ENCODE measurements around the gene BTBD2. TPM values are rescaled to one million over a fixed set of nuclear protein-coding genes. Genes with fewer than 3 reads are reported as not detected.

Gene BTBD2
- polyA plus RNA-seq = 10 to 100 TPM; 40.0 to 48.9 TPM

DNA sequence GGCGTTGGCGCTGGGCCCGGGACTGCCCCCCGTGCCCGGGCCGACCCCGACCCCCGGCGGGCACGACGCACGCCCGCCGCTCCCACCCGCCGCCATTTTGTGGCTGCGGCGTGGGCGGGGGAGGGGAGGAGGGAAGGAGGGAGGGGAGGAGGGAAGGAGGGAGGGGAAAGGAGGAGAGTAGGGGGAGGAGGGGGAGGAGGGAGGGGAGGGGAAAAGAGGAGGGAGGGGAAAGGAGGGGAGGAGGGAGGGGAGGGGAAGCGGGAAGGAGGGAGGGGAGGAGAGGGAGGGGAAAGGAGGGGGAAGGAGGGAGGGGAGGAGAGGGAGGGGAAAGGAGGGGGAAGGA lies at the start of gene BTBD2:
Gene BTBD2, minus strand, starts transcription at position 107 of the 343 bp plus-strand sequence. Its CDS starts 11 bp downstream, at position 96.
- Histone ChIP-seq H3K27ac (ENCODE audit: low read depth in 2 of 2, low read length in 1 of 2) (peak within 1 kb of the TSS; percentile 55 to 79), H3K9me3 (ENCODE audit: control insufficient read depth in 2 of 2, insufficient read depth in 1 of 2, low read depth in 1 of 2, low read length in 1 of 2) (no peaks in the 10 kb centered on the region), H3K4me3 (ENCODE audit: low read depth in 1 of 2, low read length in 2 of 2) (peak within 1 kb of the TSS; percentile 76 to 79), H3K4me1 (ENCODE audit: control insufficient read depth in 2 of 2, insufficient read depth in 2 of 2, low read length in 1 of 2) (peaks cover 0 to 2% of the 10 kb centered on the region in 2 donors), H3K36me3 (ENCODE audit: control insufficient read depth in 2 of 2, insufficient read depth in 2 of 2, low read length in 1 of 2) (peaks cover 0 to 13% of the 10 kb centered on the region in 2 donors), H3K27me3 (ENCODE audit: control insufficient read depth in 1 of 2, insufficient read depth in 2 of 2, low read length in 2 of 2) (no peaks in the 10 kb centered on the region)
- WGBS, 2 donors = 1% methylated on average over 15 to 20 of the region's 20 CpGs

- no peaks in the 10 kb centered on the region for H3K9me3 ChIP-seq (ENCODE audit: control insufficient read depth in 2 of 2, insufficient read depth in 1 of 2, low read depth in 1 of 2, low read length in 1 of 2)
- H3K27ac ChIP-seq (ENCODE audit: low read depth in 2 of 2, low read length in 1 of 2) = peak overlapping the region; percentile 48 to 52
- H3K4me1 ChIP-seq (ENCODE audit: control insufficient read depth in 2 of 2, insufficient read depth in 2 of 2, low read length in 1 of 2) = peaks cover 3 to 11% of the 10 kb centered on the region in 2 donors
- no peak overlapping the region for H3K4me3 ChIP-seq (ENCODE audit: low read depth in 1 of 2, low read length in 2 of 2)
- H3K27me3 ChIP-seq (ENCODE audit: control insufficient read depth in 1 of 2, insufficient read depth in 2 of 2, low read length in 2 of 2) = no peaks in the 10 kb centered on the region
- 69 to 75% methylated on average over 38 of the region's 38 CpGs for WGBS, 2 donors
- H3K36me3 ChIP-seq (ENCODE audit: control insufficient read depth in 2 of 2, insufficient read depth in 2 of 2, low read length in 1 of 2) = no peaks in the 10 kb centered on the region
These were observed 49.4 kb upstream of the BTBD2 start for GRCh38 chr19:2064788-2065524.

- H3K4me3 ChIP-seq (ENCODE audit: low read depth in 1 of 2, low read length in 2 of 2) = no peak overlapping the region
- H3K4me1 ChIP-seq (ENCODE audit: control insufficient read depth in 2 of 2, insufficient read depth in 2 of 2, low read length in 1 of 2) = peaks cover 5 to 17% of the 10 kb centered on the region in 2 donors
- H3K27me3 ChIP-seq (ENCODE audit: control insufficient read depth in 1 of 2, insufficient read depth in 2 of 2, low read length in 2 of 2) = no peaks in the 10 kb centered on the region
- H3K9me3 ChIP-seq (ENCODE audit: control insufficient read depth in 2 of 2, insufficient read depth in 1 of 2, low read depth in 1 of 2, low read length in 1 of 2) = no peaks in the 10 kb centered on the region
- 66 to 67% methylated on average over 12 to 13 of the region's 13 CpGs for WGBS, 2 donors
- peak overlapping the region; percentile 48 to 52 for H3K27ac ChIP-seq (ENCODE audit: low read depth in 2 of 2, low read length in 1 of 2)
- H3K36me3 ChIP-seq (ENCODE audit: control insufficient read depth in 2 of 2, insufficient read depth in 2 of 2, low read length in 1 of 2) = no peaks in the 10 kb centered on the region
These were observed 48.9 kb upstream of the BTBD2 start for GRCh38 chr19:2064395-2064787.

DNA sequence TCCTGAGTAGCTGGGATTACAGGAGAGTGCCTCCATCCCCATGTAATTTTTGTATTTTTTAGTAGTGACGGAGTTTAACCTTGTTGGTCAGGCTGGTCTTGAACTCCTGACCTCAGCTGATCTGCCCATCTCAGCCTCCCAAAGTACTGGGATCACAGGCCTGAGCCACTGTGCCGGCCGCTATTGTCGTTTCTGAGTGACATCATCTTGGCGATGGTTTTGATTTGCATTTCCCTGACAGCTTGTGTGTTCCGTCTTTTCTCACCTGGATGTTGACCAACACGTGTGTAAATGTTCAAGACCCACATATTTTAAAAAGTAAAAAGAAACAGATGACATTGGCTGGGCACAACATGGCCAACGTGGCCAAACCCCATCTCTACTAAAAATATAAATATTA lies 48.3 kb upstream of the BTBD2 start:
- Histone ChIP-seq H3K4me1 (ENCODE audit: control insufficient read depth in 2 of 2, insufficient read depth in 2 of 2, low read length in 1 of 2) (peaks cover 7 to 22% of the 10 kb centered on the region in 2 donors), H3K9me3 (ENCODE audit: control insufficient read depth in 2 of 2, insufficient read depth in 1 of 2, low read depth in 1 of 2, low read length in 1 of 2) (no peaks in the 10 kb centered on the region), H3K4me3 (ENCODE audit: low read depth in 1 of 2, low read length in 2 of 2) (no peak overlapping the region), H3K27ac (ENCODE audit: low read depth in 2 of 2, low read length in 1 of 2) (no peak overlapping the region), H3K36me3 (ENCODE audit: control insufficient read depth in 2 of 2, insufficient read depth in 2 of 2, low read length in 1 of 2) (no peaks in the 10 kb centered on the region), H3K27me3 (ENCODE audit: control insufficient read depth in 1 of 2, insufficient read depth in 2 of 2, low read length in 2 of 2) (no peaks in the 10 kb centered on the region)
- 81 to 84% methylated on average over 8 of the region's 8 CpGs for WGBS, 2 donors

GRCh38 chr19:2062770-2063169 lies 47.3 kb upstream of the BTBD2 start:
- peaks cover 11 to 31% of the 10 kb centered on the region in 2 donors for H3K4me1 ChIP-seq (ENCODE audit: control insufficient read depth in 2 of 2, insufficient read depth in 2 of 2, low read length in 1 of 2)
- no peak overlapping the region for H3K27ac ChIP-seq (ENCODE audit: low read depth in 2 of 2, low read length in 1 of 2)

DNA sequence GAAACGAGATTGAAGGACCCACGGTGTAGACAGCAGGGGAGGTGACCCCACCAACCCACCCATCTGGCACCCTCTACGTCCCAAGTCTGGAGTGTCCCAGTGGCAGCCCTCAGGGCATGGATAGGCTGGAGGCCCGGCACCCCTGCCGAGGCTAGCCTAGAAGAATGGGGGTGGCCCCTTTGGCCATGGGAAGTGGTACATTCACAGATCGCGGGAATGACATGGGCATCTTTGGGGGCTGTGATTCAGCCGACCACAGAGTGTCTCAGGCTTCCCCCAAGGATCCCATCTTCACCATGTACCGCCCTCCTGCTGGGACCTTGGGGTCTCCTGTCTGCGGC lies 46.8 kb upstream of the BTBD2 start:
- Histone ChIP-seq H3K27ac (ENCODE audit: low read depth in 2 of 2, low read length in 1 of 2) (peak overlapping the region in 1 of 2 donors; percentile 93), H3K4me1 (ENCODE audit: control insufficient read depth in 2 of 2, insufficient read depth in 2 of 2, low read length in 1 of 2) (peaks cover 12 to 35% of the 10 kb centered on the region in 2 donors), H3K4me3 (ENCODE audit: low read depth in 1 of 2, low read length in 2 of 2) (peak overlapping the region in 1 of 2 donors; percentile 72), H3K27me3 (ENCODE audit: control insufficient read depth in 1 of 2, insufficient read depth in 2 of 2, low read length in 2 of 2) (no peaks in the 10 kb centered on the region), H3K9me3 (ENCODE audit: control insufficient read depth in 2 of 2, insufficient read depth in 1 of 2, low read depth in 1 of 2, low read length in 1 of 2) (no peaks in the 10 kb centered on the region), H3K36me3 (ENCODE audit: control insufficient read depth in 2 of 2, insufficient read depth in 2 of 2, low read length in 1 of 2) (no peaks in the 10 kb centered on the region)
- WGBS, 2 donors = 58 to 61% methylated on average over 10 of the region's 10 CpGs

More at GRCh38 chr19:2062770-2063169, 47.3 kb upstream of the BTBD2 start:
- no peak overlapping the region for H3K4me3 ChIP-seq (ENCODE audit: low read depth in 1 of 2, low read length in 2 of 2)
- no peaks in the 10 kb centered on the region for H3K36me3 ChIP-seq (ENCODE audit: control insufficient read depth in 2 of 2, insufficient read depth in 2 of 2, low read length in 1 of 2)
- no peaks in the 10 kb centered on the region for H3K27me3 ChIP-seq (ENCODE audit: control insufficient read depth in 1 of 2, insufficient read depth in 2 of 2, low read length in 2 of 2)
- WGBS, 2 donors = 88 to 92% methylated on average over 9 of the region's 9 CpGs
- H3K9me3 ChIP-seq (ENCODE audit: control insufficient read depth in 2 of 2, insufficient read depth in 1 of 2, low read depth in 1 of 2, low read length in 1 of 2) = no peaks in the 10 kb centered on the region

DNA sequence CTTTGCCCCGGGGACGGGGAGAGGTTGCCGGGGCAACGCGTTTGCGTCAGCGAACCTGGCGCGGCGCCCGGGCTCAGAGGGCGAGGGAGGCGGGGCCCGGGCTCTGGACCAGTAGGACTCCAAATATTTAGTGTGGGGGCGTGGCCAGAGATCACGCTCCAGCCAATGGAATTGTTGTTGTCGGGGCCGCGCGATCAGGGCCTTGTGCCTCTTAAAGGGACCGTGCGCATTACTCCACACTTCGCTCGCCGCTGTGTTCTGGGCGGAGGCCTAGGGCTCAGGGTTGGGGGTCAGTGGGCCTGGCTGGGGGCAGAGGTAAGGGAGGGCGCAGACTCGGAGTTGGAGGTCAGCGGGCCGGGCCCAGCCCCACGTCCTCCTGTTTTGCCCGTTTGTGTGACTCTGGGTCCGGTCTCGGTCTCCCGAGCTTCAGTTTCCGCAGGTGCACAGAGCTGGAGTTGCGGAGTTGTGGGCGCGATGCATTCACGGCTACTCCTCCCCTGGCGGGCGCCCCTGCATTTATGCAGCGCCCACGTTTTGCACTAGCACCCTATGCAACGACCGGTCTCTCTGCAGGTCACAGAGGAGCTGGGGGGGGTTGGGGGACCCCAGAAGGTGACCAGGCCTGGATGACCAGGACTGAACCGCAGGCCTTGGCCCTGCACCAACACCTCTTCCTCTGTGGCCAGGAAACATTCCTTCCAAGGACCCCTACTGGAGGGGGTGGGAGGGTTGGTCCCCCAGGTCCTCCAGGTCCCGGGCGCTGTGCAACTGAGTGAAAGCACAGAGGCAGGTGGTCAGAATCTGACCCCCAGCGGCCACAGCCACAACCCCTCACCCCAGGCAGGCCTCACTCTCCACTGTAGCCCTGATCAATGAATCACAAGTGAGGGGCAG lies 46.2 kb upstream of the BTBD2 start:
- H3K36me3 ChIP-seq (ENCODE audit: control insufficient read depth in 2 of 2, insufficient read depth in 2 of 2, low read length in 1 of 2) = no peaks in the 10 kb centered on the region
- H3K4me3 ChIP-seq (ENCODE audit: low read depth in 1 of 2, low read length in 2 of 2) = peak overlapping the region; percentile 68 to 72
- no peaks in the 10 kb centered on the region for H3K27me3 ChIP-seq (ENCODE audit: control insufficient read depth in 1 of 2, insufficient read depth in 2 of 2, low read length in 2 of 2)
- peaks cover 14 to 38% of the 10 kb centered on the region in 2 donors for H3K4me1 ChIP-seq (ENCODE audit: control insufficient read depth in 2 of 2, insufficient read depth in 2 of 2, low read length in 1 of 2)
- H3K27ac ChIP-seq (ENCODE audit: low read depth in 2 of 2, low read length in 1 of 2) = peak overlapping the region; percentile 99 to 100
- 3 to 4% methylated on average over 49 to 50 of the region's 50 CpGs for WGBS, 2 donors
- no peaks in the 10 kb centered on the region for H3K9me3 ChIP-seq (ENCODE audit: control insufficient read depth in 2 of 2, insufficient read depth in 1 of 2, low read depth in 1 of 2, low read length in 1 of 2)

DNA sequence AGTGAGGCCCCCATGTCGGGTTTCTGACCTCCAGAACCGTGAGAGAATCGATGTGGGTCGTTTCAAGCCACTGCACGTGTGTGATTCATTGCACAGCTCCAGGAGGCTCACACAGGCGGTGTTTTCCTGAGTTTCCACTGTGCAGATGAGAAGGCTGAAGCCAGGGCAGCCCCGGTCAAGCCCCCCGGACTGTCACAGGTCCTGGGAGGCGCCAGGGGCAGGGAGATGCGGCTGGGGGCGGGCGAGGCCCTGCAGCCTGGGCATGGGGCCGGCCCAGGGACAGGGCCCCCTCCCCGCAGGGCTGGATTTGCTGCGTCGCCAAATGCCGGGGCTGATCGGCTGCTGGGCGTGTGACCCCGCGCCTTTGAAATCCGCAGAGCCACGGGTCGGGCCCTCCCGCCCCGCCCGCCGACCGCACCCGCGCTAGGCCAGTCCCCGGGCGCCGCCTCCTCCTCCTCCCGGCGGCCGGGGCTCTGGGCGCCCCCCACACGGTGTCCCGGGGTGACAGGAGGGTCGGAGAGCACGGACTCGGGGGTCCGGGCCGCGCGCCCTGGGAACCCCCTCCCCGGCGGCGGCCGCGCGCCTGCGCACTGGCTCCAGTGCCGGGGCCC lies 45.5 kb upstream of the BTBD2 start:
- Histone ChIP-seq H3K27me3 (ENCODE audit: control insufficient read depth in 1 of 2, insufficient read depth in 2 of 2, low read length in 2 of 2) (no peaks in the 10 kb centered on the region), H3K9me3 (ENCODE audit: control insufficient read depth in 2 of 2, insufficient read depth in 1 of 2, low read depth in 1 of 2, low read length in 1 of 2) (no peaks in the 10 kb centered on the region), H3K36me3 (ENCODE audit: control insufficient read depth in 2 of 2, insufficient read depth in 2 of 2, low read length in 1 of 2) (no peaks in the 10 kb centered on the region), H3K27ac (ENCODE audit: low read depth in 2 of 2, low read length in 1 of 2) (peak overlapping the region; percentile 99 to 100), H3K4me3 (ENCODE audit: low read depth in 1 of 2, low read length in 2 of 2) (peak overlapping the region; percentile 66 to 68), H3K4me1 (ENCODE audit: control insufficient read depth in 2 of 2, insufficient read depth in 2 of 2, low read length in 1 of 2) (peaks cover 15 to 43% of the 10 kb centered on the region in 2 donors)
- WGBS, 2 donors = 0% methylated on average over 32 to 55 of the region's 55 CpGs

GRCh38 chr19:2059422-2060201 lies 44.1 kb upstream of the BTBD2 start:
- H3K9me3 ChIP-seq (ENCODE audit: control insufficient read depth in 2 of 2, insufficient read depth in 1 of 2, low read depth in 1 of 2, low read length in 1 of 2) = no peaks in the 10 kb centered on the region
- peak overlapping the region in 1 of 2 donors; percentile 27 for H3K4me3 ChIP-seq (ENCODE audit: low read depth in 1 of 2, low read length in 2 of 2)
- 27 to 32% methylated on average over 24 of the region's 24 CpGs for WGBS, 2 donors
- peak overlapping the region; percentile 99 to 100 for H3K27ac ChIP-seq (ENCODE audit: low read depth in 2 of 2, low read length in 1 of 2)
- H3K27me3 ChIP-seq (ENCODE audit: control insufficient read depth in 1 of 2, insufficient read depth in 2 of 2, low read length in 2 of 2) = no peaks in the 10 kb centered on the region
- H3K36me3 ChIP-seq (ENCODE audit: control insufficient read depth in 2 of 2, insufficient read depth in 2 of 2, low read length in 1 of 2) = no peaks in the 10 kb centered on the region
- H3K4me1 ChIP-seq (ENCODE audit: control insufficient read depth in 2 of 2, insufficient read depth in 2 of 2, low read length in 1 of 2) = peaks cover 19 to 53% of the 10 kb centered on the region in 2 donors

Measured in esophagus (tissue), 2 donors.